HG03097 (cell line): Measurements from ENCODE around the gene PLOD1.
A peak's percentile ranks its signal among the peaks of the same experiment; 100 is the strongest.

Experiments
- ATAC-seq: cut with Tn5 transposase; IDR thresholded peaks from one replicate; pipeline ENCODE4 v1.9.1; 2021; ENCODE audit not compliant: unreplicated experiment, low FRiP score

Gene PLOD1

DNA sequence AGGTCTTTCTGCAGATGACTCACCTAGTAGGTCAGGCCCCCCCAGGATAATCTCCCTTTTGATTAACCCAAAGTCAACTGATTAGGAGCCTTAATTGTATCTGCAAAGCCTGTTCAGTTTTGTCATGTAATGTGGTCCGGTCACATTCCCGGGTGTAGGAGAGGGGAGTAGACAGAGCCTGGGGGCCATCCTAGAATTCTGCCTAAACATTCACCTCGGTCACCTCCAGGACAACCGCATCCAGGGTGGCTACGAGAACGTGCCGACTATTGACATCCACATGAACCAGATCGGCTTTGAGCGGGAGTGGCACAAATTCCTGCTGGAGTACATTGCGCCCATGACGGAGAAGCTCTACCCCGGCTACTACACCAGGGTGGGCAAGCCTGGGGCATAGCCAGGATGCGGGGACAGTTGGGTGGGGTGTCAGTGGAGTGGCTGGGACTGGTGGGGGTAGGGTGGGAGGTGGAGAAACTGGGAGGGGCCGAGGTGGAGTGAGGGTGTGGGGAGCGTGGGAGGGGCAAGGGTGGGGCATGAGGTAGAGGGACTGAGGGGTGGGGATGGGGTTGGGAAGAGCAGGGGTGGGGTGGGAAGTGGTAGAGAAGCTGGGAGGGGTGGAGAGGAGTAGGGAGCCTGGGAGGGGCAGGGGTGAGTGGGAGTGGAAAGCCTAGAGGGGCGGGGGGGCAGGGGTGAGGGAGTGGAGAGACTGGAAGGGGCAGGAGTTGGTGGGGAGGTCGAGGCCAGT lies 36.1 kb downstream of the PLOD1 start:
- no peak for ATAC-seq

DNA sequence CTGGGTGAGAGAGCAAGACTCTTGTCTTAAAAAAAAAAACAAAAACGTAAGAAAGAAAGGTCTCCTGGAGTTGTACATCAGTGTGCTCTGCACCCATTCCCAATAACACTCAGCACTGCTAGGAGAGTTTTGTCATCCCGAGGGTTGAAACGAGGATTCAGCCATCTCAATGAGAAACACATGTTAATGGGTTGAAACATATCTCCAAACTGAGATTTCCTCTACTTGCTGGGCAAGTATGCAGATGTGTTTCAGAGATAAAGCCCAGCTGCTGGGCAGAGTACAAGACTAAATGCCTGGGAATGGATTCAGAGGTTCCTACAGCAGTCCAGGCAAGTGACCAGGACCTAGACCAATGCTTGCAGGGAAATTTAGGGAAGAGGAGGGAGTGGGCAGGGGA lies 43.1 kb downstream of the PLOD1 start:
- ATAC-seq, result no peak

GRCh38 chr1:11978301-11978700 lies 43.8 kb downstream of the PLOD1 start:
- no peak for ATAC-seq

- ATAC-seq, result no peak
Measured at GRCh38 chr1:11979028-11979850, 44.7 kb downstream of the PLOD1 start.

DNA sequence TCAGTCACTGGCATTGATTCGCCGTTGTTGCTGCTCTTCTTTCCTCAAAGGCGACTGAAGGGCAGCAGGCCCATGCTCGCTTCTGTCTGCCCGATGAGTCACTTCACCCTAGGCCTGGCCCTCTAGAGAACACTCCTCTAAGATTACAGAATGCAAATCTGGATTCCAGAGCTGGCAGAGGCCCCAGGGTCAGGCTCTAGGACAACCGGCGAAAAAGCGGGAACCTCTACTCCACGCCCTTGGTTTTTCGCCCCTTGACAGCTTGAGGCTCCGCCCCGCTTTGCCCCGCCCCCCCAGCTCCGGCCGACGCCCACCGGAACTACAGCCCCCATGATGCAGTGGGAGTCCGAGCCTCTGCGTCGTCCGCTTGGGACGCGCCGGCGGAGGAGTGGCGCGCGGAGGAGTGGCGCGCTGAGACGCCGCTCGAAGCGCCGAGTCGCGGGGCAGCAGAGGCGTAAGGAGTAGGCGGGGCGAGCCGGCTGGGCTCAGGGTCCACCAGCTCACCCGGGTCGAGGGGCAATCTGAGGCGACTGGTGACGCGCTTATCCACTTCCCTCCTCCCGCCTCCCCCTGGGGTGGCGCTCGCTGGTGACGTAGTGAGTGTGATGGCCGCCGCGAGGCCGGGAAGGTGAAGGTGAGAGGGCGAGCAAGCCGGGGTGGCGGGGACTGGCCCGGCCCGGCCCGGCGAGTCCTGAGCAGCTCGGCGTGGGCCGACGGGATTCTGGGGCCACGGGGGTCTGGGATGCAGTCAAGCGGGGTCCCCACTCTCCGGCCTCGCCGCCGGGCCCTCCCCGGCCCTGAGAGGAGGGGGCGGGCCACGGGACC lies 45.5 kb downstream of the PLOD1 start, which contains the start of gene MFN2:
Gene MFN2, plus strand, starts transcription at position 594 of the 825 bp plus-strand sequence. CDS start 8,725 bp downstream, outside the sequence.
- peak; percentile 86 for ATAC-seq

DNA sequence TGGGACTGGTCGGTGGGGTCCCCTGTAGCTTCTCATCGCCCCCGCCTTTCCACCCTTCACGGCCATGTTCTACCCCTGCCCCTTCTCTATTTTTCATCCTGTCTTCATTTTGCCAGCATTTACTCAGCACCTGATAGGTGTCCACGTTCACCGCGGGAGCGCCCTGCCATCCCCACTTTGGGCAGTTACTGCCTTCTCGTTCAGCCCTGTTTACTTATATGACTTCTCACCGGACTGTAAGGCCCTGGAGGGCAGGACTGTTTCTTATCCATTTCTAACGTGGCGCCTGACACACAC lies 46.1 kb downstream of the PLOD1 start:
- ATAC-seq, result no peak

DNA sequence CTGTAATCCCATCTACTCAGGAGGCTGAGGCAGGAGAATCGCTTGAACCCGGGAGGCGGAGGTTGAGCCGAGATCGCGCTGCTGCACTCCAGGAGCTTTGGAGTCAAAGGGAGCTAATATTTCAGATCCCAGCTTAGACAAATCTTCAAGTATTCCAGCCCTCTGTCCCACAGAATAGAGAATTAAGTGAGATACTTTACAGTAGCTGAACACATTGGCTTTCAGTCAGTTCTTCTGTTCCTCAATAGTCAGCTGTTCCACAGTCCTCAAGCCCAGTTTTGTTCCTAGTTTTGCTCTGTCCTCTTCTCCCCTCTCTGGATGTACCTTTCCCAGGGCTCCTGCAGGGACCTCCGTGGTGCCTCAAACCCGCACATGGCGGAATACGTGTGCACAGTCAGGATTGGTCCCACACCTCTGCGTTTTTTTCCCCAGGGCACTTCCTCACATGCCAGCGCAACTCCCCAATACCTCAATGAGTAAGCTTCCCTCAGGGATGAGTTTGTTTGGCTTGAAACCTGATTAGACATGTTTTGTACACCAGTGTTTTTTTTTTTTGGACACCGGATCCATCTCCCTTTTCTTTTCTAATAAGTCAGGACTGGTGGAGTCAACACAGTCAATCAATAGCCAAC lies 47.0 kb downstream of the PLOD1 start:
- ATAC-seq, result no peak

GRCh38 chr1:11982010-11982392 lies 47.5 kb downstream of the PLOD1 start:
- ATAC-seq, result no peak

- ATAC-seq, result no peak
Measured at GRCh38 chr1:11984121-11984520, 49.6 kb downstream of the PLOD1 start.

GRCh38 chr1:11984576-11984975 lies 50.1 kb downstream of the PLOD1 start:
- ATAC-seq, result no peak

GRCh38 chr1:11985171-11985570 lies 50.7 kb downstream of the PLOD1 start:
- no peak for ATAC-seq

DNA sequence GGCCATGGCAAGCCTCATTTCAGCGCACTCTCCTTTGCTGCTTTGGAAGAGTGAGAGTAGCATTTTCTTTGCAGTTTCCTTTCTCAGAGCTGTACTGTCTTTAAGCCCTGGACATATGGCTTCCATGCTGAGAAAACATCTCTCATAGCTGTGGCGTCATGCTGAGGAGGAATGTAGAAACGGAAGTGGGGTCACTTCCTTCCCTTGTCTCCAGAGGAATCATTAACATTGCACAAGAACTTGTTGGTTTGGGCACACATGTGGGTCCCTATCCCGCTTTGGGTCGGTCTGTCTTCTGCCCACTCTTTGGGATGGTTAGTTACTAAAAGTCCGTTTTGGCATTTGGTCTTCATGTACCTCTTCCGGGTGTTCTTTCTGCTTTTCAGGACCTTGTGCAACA lies 51.3 kb downstream of the PLOD1 start:
- ATAC-seq, result no peak

GRCh38 chr1:11989669-11990068 lies 55.2 kb downstream of the PLOD1 start:
- no peak for ATAC-seq

GRCh38 chr1:11990303-11991032 lies 56.0 kb downstream of the PLOD1 start:
- ATAC-seq, result no peak

DNA sequence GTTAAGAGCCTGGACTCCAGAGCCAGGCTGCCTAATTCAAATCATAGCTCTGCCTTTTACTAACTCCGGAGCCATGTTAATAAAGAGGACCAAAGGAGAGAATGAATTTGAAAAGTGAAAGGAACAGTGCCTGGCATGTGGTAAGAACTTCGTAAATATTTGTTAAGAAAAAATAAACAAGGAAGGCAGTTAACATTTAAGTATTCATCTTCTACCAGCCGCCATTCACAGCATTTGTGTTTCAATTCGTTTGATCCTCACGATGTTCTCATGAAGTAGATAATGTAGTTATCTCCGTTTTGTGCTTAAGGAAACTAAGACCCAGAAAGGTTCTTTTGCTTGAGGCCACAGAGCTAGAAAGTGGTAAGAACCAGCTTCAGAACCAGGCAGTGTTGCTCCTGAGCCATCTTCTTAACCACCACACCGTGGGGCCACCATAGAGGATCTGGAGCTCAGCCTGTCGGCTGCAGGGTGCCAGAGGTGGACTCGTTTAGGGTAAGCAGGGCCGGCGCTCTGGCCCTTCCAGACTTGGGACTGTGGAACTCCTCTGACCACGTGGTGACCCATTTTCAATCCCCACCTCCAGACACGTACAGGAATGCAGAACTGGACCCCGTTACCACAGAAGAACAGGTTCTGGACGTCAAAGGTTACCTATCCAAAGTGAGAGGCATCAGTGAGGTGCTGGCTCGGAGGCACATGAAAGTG lies 57.6 kb downstream of the PLOD1 start:
- no peak for ATAC-seq

DNA sequence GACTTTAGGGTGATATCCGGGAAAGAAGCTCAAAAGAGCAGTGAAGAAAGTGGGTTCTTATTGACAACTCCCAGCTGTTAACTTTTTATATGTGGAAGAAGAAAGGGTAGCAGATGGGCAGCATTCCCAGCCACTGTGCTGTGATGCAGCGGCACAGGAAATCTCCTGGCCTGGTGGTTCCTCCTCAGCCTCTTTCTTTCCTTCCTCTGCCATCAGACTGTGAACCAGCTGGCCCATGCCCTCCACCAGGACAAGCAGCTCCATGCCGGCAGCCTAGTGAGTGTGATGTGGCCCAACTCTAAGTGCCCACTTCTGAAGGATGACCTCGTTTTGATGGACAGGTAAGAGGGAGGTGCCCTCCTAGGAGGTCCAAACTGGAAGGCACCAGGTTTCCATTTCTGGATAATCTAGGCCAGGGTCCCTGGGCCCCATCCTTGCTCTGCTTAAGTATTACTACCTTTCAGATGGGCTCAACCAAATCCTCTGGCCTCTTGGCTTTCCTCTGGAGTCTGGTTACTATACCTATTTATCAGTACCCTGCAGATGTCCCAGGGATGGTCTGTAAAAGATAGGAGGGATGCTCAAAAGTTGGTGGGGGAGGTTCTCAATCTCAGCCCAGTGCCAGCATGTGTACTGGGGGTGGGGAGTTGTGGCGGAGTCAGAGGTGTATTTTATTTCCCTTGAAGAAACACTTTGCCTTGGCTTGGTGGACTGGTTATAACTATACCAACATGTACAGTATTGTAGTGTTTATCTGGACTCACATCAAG lies 62.7 kb downstream of the PLOD1 start:
- ATAC-seq, result no peak

DNA sequence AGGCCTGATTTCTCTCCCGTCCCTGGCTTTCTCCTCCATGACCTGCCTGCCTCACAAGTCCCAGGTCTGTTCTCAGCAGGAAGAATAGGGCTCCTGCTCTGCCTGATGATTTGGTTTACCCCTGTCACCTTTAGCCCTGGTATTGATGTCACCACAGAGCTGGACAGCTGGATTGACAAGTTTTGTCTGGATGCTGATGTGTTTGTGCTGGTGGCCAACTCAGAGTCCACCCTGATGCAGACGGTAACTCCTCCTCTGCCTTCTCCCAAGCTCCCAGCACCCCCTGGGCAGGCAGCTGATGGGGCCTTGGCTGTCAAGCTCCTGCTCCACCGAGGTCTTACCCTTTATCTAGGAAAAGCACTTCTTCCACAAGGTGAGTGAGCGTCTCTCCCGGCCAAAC lies 64.1 kb downstream of the PLOD1 start:
- no peak for ATAC-seq

DNA sequence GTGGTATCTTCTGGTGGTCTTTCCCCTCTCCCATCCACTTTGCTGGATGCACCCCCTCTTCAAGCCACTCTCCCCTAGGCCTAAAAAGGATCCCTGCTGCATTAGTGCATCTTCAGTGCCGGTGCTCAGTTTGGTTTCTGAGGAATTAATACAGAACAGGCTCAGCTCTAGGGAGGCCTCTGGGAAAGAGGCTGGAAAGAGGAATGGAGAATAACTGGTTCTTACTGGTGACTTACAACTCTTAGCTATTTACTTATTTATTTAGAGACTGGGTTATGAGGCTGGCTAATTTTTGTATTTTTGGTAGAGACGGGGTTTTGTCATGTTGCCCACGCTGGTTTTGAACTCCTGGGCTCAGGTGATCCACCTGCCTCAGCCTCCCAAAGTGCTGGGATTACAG lies 64.7 kb downstream of the PLOD1 start:
- no peak for ATAC-seq
